GM20431 (cell line): ENCODE results near the gene ADGRB3.
"Not testable (repeated sequence)": the region's sequence is repeated elsewhere in the genome, so short reads cannot be mapped to it uniquely, and the experiment has no call there.

Experiments
- in situ Hi-C: fragments of 300-500 bp; cut with MseI, MboI; formaldehyde crosslinking; loops from one replicate; pipeline ENCODE4 v1.15.0; 2020; ENCODE audit warnings: low sequenced_read_pairs; ENCODE audit not compliant: unreplicated experiment

Gene ADGRB3

DNA sequence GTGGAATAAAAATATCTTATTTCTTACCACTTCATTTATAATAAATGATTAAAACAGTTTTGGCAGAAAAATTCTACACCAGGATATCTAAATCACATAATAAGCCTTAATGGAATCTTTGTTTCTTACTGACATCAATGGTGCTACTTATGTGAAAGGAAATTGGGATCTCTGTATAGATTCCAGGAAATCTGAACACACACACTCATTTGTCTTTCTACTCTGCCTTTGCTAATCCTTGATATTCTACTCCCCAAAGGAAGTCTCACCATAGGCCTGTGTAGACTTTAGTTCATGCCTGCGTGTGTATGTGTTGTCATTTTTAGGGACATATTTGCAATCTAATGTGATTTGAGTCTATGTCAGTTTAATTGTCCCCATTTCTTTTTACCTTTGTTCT is 7.9 kb downstream of the ADGRB3 start:
- in situ Hi-C loops: no loop called here

DNA sequence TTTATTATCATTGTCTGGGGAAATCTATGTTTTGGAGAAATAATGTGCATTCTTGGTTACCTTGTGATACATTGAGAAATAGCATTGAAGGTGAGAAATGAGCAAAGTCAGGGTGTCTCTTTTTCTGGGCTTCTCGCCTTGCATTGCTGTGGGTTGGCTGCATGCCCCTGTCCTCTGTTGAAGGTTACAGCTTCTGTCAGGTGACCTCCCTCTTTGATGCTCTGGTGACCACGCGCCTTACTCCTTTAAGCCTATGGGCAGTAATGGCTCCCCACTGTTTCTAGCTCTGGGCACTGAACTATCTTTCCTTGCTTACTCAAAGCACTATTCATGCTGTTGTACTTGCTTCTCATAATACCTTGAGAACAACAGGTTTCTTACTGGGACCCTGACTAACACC is 14.6 kb downstream of the ADGRB3 start:
- in situ Hi-C loops: no loop called here

DNA sequence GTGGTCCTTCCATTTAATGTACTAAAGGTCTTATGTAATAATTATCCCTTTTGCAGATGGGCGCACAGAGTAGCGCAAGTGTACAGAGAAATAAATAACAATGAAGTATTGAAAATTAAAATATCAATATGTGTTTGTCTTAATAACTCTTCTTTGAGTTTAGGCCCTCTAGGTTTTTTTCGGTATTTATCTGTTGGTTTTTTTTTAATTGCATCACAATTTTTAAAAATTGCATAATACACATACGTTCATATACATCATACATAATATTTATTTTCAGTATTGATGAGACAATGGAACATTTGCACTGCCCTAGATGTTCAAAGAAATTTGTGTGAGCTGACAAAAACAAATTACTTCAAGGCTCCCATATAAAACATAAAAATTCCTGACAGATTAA is 15.1 kb downstream of the ADGRB3 start:
- in situ Hi-C loops: no loop called here

DNA sequence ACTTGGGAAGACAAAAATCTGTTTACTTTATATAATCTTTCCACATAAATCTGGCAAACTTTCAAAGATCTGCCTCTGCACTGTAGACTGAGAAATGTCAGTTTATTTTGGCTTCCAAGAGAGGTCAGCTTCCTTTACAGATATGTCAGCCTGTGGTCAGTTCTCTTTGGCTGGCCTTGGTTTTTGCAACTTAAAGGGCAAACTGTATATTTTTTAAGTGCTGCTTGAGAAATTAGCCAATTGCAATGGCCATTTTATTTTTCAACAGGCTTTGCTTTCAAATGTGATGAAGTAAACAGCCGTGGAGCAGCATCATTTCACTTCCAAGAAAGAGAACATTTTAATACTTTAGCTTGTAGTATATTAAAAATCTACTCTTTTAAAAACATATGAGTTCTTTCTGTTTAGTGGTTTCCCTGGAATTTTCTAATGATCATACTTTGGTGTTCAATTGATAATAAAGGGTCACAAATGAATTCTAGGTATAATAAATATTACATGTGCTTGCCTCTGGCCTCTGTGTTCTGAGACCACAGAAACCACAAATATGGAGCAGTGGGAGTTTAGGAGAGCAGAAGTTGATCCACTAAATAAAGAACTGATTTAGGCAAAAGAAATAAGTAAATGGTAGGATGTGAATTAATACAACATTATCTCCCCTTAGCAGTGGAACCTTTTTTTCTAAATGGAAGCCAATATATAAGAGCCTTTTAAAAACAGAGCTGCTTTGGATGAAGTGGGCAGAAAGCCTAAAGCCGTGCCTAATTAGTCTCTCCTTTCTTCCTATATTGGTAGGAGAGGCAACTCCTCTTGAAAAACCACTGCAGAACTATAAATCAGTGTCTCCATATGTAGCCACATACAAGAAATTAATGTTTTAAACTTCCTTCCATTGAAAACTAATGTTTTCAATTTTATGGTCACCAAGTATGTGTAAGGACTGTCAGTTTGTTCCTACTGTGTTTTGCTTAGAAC is 16.2 kb downstream of the ADGRB3 start:
- in situ Hi-C loops: no loop called here

DNA sequence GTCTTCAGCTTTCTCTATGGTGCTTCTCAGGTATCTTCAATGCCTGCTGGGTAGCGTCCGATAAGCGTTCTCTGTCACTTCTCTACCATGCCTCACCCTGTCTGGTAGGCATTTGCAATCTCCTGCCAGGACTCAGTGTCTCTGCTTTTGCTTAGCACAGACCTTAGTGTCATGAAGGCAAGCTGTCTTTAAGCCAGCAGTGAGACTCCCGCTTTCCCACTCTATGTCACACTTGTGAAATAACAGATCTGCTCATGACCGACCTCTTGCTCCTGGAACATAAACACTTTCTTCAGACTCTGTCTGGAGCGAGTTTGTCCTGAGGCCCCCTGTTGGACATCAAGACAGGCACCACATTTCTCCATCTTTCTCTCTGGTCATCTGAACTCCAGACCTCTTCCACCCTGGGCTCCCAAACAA is 17.0 kb downstream of the ADGRB3 start:
- in situ Hi-C loops: no loop called here

DNA sequence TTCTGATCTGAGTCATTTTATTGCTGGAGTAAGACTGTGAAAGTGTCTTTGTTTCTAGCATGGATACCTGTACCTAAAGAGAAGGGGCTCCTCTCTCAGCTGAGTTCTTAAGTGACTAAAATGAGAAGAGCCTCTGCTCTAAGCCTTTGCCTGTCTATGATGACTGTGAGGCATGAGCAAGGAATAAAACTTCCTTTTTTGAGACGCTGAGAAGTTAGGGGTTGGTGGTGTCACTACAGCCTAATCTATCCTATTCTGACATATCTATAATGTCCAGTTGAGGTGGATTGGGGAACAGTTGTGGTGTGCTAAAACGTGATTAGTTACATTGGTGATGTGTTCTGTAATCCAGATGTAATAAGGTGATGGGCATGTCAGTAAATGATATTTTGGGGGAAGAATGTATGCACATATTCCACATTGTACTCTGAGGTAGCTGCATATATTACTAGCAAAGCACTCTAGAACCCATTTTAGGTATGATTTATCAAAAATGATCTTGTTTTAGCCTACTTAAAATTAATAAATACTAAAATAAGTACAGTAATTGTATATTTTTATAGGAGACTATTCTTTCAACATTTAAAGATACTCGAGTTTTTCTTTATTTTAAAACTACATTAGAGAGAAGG is 18.1 kb downstream of the ADGRB3 start:
- in situ Hi-C loops: no loop called here

DNA sequence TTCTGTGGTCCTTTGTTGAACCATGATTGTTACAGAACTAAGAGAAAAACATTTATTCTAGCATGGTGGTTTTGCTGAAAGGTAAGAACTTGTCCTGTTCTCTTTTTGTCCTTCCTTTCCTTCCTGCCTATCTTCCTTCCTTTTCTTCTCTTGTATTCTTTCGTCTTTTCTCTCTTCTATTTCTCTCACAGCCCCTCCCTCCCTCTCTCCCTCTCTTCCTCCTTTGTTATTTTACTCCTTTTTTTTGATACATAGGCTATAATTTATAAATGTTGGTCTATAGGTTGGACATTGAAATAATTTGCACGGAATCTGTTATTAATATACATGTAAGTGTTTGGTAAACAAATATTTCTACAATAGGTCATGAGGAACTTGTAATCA is 18.6 kb downstream of the ADGRB3 start:
- in situ Hi-C loops: no loop called here

DNA sequence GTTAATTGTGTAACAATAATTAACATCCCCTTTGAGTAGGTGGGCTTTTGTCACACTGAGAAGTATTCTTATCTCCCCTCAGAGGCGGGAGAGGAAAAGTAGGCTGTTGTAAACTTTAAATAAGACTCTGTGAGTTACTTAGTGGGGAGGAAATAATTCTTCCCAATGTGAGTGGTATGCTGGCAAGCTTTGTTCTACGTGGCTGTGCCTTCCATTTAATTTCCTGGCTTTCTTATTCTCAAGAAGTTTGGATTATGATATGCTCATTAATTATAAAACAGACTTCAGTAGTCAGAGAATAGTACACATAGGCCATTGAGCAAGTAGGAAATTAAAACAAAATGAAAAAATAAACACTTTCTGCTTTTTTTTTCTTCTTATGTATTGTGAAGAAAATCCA is 19.1 kb downstream of the ADGRB3 start:
- in situ Hi-C loops: no loop called here

DNA sequence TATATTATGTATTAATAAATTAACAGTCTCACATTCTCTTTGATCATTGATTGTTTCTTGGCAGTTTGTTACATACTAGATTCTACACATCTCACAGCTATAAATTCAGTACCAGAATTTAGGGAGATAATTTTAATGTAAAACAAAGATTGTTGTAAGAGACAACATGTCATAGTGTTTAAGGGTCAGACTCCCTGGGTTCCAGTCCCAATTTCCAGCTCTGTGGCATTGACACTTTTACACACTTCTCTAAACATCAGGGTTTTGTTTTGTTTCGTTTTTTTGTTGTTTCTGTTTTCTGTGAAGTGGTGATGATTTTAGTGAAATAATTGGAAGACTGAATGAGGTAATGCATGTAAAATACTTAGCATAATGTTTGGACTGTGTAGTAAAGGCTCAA is 19.9 kb downstream of the ADGRB3 start:
- in situ Hi-C loops: no loop called here

DNA sequence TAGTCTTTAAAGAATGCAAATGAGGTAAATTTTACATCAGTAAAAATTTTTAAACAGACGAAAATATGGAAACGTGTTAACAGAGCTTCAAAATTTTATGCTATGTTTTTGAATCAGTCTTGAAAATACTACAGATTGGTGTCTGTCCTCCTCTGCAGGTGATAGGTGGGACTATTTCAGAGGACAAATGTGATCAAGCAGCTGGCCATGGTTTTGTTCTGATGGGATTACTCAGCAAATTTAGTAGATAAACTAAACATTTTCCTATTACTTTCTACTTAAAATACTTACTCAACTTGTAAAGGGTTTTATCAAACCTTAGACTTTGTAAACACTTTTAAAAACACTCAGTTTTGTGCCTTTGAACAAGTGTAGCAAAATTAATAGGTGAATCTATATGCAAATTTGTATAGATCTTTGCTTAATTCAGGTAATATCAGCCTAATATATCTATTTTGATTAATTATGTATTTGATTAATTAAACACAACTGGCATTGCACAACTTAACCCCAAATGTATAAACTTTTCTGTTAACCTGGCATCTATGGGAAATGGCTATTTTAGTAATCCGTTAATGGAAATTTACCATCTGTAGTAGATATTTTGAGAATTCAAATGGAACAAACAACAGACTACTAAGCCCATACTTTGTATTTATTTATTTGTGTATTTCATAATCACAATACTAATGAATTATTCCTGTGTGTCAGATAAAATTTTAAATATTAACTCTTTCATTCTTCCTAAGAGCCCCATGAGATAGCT is 22.5 kb downstream of the ADGRB3 start:
- in situ Hi-C loops: no loop called here

DNA sequence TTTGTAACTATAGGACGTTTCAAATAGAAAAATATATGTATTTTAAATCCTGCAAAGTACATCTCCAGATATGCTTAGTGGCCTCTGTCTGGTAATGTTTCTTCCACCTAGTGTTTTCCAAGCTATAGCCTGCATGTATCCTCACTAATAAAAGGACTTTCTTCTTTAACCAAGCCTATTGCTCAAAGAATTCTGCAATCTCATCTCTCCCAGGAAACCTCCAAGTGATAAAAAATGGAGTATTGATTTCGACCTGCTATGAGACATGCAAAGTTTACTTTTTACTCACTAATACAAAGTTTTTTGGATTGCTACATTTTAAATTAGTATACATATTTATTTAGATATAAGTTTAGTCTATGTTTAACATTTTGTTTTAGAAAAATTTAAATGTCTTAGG is 23.3 kb downstream of the ADGRB3 start:
- in situ Hi-C loops: no loop called here

DNA sequence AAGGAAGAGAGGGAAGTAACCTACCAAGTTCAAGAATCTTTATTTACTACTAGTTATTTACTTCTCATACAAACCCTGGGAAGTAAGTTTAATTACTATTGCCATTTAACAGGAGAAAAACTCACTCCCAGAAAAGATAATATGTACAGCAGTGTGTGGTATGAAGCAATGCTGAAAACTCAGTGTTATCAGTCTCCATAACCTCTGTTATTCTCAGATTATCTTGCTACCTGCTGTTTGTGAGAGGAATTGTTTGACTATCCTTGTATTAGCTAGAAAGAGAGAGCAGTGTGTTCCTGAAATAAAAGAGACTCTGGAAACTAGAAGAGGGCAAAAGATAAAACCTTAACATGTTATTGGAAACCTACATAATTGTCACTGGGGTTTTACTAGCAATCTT is 38.2 kb downstream of the ADGRB3 start:
- in situ Hi-C loops: no loop called here

DNA sequence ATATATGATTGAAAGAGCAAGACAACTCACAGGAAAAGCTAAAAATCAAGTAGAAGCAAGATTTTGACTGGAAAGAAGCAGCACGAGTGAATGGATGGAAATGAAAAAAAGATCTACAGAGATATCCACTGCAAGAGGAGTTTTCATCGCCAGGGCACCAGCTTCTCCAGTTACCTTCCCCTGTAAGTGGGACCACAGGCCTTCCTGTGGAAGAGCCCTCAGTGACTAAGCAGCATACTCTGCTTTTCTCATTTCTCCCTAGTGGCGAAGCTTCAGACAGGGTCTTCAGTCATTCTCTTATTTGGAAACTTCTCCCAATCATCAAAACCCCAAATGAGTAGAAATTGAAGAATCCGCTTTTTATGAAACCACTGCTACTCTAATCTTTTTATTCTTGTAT is 40.5 kb downstream of the ADGRB3 start:
- in situ Hi-C loops: no loop called here

DNA sequence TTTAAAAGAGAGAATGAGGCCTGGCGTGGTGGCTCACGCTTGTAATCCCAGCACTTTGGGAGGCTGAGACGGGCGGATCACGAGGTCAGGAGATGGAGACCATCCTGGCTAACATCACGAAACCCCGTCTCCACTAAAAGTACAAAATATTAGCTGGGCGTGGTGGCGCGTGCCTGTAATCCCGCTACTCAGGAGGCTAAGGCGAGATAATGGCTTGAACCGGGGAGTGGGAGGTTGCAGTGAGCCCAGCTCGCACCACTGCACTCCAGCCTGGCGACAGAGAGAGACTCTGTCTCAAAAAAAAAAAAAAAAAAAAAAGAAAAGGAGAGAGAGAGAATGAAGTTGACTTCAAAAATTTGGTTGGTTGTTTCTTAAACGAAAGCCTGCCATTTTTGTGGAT is 41.0 kb downstream of the ADGRB3 start:
- in situ Hi-C loops: not testable (repeated sequence)

DNA sequence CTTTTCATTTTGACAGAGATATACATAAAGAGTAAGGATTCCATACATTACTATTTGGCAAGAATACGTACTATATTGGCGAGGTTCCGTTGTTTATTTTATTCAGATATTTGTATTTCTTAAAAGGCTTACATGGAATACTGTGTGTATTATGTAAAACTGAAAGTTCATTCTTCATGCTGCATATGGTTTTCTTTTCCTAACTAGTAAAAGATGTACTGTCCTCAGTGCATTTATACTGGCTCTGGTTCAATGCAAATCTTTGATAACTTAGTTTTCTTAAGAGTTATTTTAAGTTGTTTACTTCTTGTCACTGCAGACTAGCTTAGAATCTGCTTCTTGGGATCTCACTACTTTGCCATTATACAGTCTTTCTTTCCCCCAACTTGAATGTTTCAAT is 42.0 kb downstream of the ADGRB3 start:
- in situ Hi-C loops: no loop called here

DNA sequence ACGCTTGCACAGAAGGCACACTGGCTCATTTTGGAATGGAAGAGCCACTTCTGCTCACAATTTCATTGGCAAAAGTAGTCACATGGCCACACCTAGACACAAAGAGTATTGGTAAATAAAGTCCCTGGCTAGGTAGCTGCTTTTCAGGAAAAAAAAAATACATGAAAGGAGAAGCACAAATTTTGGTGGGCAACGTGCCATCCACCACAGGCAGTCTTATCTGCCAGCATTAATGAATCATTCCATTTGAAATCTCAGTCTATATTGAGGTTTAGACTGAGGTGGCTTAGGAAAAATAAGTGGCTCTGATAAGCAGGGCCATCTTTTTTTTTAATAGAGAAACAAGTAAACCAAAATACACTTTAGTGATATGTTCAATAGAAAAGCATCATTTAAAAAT is 44.3 kb downstream of the ADGRB3 start:
- in situ Hi-C loops: no loop called here

DNA sequence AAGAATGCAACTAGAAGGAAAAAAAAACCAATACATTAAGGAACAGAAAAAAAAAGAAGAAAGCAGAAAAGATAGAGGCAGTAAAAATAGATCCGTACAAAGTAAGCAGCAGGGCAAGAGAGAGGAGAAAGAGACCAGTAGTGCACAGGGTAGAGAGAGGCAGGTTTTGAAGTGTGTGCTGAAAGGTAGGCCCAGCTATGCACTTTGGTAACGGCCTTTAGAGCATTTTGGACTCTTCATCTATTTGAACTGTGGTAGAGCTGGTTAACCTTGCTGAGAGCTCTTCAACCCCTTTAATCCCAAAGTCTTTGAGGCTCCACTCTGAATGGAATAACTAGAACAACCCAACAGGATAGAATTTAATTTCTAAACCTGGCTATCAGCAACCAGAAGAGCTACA is 45.2 kb downstream of the ADGRB3 start:
- in situ Hi-C loops: no loop called here

DNA sequence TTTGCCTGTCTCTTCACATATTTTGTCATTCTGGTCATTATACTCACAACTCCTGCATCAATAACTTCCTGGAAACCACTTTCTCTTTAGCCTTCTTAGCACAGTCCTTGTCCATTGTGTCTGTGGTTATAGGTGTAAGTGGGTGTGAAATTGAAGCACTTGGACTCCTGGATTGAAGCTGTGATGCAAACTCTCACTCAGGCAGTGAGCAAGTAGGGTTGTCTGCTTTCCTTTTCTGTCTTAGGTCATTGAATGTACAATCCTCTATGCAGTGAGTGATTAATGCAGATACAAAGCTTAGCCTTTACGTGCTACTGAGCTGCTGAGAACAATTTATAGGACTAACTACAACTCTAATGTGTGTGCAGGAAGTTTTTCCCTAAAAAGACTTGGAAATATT is 54.8 kb downstream of the ADGRB3 start:
- in situ Hi-C loops: no loop called here

DNA sequence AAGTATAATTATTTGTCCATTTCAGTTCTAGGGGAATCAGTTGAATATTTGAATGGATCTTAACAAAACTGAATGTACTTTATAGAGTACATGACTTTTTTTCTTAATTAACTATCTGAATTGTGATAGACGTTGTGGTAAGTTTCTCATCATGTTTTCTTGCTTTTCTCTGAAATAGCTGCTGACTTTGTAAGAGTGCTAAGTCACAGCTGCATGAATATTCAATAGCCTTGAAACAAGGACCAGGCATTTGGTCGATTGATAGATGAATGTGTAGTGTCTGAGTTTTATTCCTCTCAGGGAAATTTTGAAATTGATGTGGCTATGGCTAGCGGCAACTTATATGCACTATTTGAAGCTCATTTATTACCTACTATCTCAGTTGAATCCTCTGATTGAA is 56.0 kb downstream of the ADGRB3 start:
- in situ Hi-C loops: no loop called here

DNA sequence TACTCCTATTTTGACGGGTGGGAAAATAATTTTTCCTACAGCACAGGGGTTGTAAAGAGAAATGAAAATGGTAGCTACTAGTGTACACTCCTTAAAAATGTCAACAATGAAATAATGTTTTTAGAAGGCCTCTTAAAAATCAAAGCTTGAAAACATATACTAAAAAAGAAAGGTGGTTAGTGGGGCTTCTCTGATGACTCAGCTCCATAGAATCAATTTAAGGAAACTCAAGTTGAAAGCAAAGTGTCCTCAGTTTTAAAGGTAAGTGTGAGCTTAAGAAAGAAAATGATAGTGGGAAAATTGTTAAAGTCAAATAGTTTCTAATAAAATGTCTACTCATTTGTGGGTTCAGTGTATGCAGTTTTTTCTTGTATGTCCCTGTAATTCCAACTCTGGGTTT is 58.2 kb downstream of the ADGRB3 start:
- in situ Hi-C loops: no loop called here

DNA sequence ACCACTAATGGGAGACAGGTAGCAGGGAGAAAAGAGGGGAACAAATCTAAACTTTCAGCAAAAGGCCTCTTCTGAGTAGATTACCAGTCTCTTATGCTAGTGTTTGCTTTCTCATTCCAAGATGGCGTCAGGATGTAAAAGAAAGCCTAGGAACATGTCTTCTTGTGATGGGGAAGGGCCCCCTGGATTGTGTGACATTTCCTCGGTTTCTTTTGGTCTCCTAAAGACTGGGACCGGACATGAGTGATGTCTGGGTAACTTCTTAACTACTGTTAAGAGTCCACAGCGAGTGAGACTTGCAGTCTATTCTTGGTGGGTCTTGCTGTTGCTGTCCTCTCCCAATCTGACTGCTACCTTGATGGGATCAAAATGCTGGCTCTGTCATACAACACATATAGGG is 60.3 kb downstream of the ADGRB3 start:
- in situ Hi-C loops: no loop called here
